GM10248 (cell line): ENCODE results near the gene CARS2.
A peak's percentile ranks its signal among the peaks of the same experiment; 100 is the strongest.

Source experiments
- CTCF ChIA-PET: fragments of 300-600 bp; sonication (Branson Sonifier 250); formaldehyde crosslinking; extraction: SDS; loops from one replicate; lab custom pipeline; 2021; ENCODE audit warnings: antibody characterized with exemption; lab: Yijun Ruan, JAX
- POLR2A ChIA-PET: fragments of 350-650 bp; sonication (Branson Sonifier 250); formaldehyde crosslinking; extraction: SDS; loops from one replicate; lab custom pipeline; 2020; ENCODE audit warnings: antibody characterized with exemption; lab: Yijun Ruan, JAX
- DNase-seq: peaks from one replicate; pipeline ENCODE4 v3.0.0; 2012; ENCODE audit errors: extremely low spot score
- CTCF ChIP-seq: IDR thresholded peaks from 2 replicates; pipeline ENCODE4 v1.5.1; 2012; ENCODE audit warnings: mild to moderate bottlenecking, low read depth; ENCODE audit errors: extremely low read depth, missing control alignments, control extremely low read depth

CARS2 gene

DNA sequence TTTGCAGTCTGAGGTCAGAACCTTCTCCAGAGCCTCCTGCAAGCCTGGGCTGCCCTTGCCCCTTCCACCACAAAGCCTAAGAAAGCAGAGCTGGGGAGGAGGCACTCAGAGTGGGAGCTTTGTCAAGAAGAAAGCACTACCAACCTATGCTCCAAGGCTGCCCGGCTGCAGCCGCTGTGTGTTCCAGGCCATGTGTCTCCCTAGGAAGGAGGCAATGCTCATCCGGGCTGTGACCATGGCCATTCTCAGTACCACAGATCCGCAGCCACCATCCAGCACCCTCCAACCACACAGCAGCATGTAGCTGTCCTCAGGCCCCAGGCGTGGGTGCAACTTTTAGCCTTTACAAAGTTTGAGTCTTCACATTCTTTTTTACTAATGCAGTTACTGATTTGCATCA, 22.0 kb downstream of the CARS2 start:
- DNase-seq = no peak
- TF ChIP-seq CTCF = no peak
- ChIA-PET POLR2A (interaction anchor here (0.6 kb wide), 1 partner anchor 63 kb away, joined by 4 read pairs; no protein-coding TSS in a partner anchor), CTCF (interaction anchor here (0.8 to 1.2 kb wide), 5 partner anchors 18 to 134 kb away, joined by 3 read pairs; no protein-coding TSS in a partner anchor)

DNA sequence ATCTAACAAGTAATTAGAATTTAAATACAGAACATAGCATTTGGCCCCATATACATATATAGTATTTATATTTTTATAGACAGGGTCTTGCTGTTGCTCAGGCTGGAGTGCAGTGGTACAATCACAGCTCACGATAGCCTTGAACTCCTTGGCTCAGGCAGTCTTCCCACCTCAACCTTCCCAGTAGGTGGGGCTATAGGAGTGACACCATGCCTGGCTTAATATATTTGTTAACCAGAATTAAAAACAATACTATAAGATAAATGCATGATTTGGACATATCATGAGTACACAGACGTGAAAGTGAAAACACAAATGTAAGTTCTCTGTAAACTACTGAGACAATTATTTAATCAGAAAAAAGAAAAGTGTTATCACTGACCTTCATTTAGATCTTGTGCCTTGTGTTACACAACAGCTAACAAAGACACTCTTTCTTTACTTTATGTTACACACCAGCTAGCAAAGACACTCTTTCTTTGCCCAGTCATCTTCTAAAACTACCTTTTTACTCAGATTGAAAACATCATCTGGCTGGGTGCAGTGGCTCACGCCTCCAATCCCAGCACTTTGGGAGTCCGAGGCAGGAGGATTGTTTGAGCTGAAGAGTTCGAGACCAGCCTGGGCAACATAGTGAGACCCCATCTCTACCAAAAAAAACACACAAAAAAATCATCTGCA, 22.6 kb downstream of the CARS2 start:
- DNase-seq = no peak
- POLR2A ChIA-PET = interaction anchor here (0.9 to 1.0 kb wide), 2 partner anchors 29 to 32 kb away, joined by 5 to 7 read pairs; no protein-coding TSS in a partner anchor
- CTCF ChIA-PET = interaction anchor here (0.8 to 1.2 kb wide), 5 partner anchors 18 to 188 kb away, joined by 3 read pairs; no protein-coding TSS in a partner anchor
- TF ChIP-seq CTCF = no peak

DNA sequence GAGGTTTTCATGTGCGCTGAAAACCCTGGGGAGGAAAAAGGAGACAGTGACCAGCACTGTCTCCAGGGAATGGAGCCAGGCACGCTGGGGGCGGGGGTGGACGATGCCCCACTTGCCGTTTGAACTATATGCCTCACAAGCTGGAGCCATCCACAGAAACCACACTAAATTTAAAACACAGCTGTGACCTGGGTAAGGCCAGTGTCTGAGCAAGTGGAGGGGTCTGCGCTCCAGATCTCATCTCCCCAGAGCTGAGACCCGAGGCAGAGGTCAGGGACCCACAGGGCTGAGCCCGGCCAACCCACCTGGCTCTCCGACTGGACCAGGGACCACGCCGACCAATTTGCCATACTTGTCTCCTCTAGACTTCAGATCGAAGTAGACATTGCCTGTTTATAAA, 23.2 kb downstream of the CARS2 start:
- ChIA-PET CTCF (interaction anchor here (0.9 to 3.6 kb wide), 3 partner anchors 13 to 187 kb away, joined by 3 to 10 read pairs (median 5); no protein-coding TSS in a partner anchor), POLR2A (interaction anchor here (0.9 to 1.0 kb wide), 2 partner anchors 30 to 32 kb away, joined by 5 to 7 read pairs; no protein-coding TSS in a partner anchor)
- DNase-seq = no peak
- TF ChIP-seq CTCF = no peak

DNA sequence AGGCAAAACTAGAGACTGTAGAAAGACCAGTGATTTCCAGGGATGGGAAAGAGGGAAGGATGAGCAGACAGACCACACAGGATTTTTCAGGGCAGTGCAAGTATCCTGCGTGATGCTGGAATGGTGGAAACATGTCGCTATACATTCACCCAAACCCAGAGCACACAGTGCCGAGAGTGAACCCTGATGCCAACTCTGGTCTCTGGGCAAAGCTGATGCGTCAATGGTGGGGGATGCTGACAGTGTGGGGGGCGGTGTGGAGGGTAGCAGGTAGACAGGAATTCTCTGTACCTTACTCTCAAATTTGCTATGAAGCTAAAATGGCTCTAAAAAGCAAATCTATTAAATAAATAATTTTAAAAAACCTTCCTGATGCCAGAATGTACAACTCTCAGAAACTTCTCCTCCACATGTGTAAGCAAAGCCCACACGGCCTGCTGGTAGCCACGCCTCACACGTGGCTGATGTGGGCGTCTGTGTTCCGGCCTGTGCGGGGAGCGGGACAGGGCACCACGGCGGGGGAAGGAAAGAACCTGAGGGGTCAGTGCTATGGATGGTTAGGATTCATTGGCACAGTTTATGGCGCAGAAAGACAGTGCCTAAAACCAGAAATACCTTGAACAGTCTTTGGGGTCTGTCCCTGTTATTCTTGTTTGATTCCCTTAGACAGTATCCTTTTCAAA, 23.9 kb downstream of the CARS2 start:
- no peak for TF ChIP-seq CTCF
- ChIA-PET CTCF (interaction anchor here (0.9 to 3.6 kb wide), 5 partner anchors 12 to 186 kb away, joined by 3 to 10 read pairs (median 3); no protein-coding TSS in a partner anchor), POLR2A (interaction anchor here (1.0 kb wide), 1 partner anchor 33 kb away, joined by 7 read pairs; no protein-coding TSS in a partner anchor)

DNA sequence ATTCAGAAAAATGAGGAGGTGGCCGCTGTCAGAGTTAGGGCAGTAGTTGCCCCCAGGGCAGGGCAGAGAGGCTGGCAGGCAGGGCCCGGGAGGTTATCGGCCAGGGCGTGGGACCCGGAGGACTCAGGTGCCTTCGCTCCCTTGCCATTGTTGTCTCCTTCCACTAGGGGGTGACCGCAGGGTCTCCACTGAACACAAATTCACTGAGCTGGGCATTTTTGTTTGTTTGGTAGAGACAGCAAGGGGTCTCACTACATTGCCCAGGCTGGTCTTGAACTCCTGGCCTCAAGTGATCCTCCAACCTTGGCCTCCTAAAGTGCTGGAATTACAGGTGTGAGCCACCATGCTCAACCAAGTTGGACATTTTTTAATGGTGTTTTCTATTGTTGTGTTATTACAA, 25.1 kb downstream of the CARS2 start:
- ChIA-PET POLR2A (no interaction called here), CTCF (interaction anchor here (1.3 to 3.6 kb wide), 4 partner anchors 11 to 36 kb away, joined by 3 to 10 read pairs (median 4); no protein-coding TSS in a partner anchor)
- peak; percentile 43 for TF ChIP-seq CTCF
- DNase-seq = peak; percentile 33

More for the DNA sequence above, 23.9 kb downstream of the CARS2 start:
- DNase-seq = no peak

DNA sequence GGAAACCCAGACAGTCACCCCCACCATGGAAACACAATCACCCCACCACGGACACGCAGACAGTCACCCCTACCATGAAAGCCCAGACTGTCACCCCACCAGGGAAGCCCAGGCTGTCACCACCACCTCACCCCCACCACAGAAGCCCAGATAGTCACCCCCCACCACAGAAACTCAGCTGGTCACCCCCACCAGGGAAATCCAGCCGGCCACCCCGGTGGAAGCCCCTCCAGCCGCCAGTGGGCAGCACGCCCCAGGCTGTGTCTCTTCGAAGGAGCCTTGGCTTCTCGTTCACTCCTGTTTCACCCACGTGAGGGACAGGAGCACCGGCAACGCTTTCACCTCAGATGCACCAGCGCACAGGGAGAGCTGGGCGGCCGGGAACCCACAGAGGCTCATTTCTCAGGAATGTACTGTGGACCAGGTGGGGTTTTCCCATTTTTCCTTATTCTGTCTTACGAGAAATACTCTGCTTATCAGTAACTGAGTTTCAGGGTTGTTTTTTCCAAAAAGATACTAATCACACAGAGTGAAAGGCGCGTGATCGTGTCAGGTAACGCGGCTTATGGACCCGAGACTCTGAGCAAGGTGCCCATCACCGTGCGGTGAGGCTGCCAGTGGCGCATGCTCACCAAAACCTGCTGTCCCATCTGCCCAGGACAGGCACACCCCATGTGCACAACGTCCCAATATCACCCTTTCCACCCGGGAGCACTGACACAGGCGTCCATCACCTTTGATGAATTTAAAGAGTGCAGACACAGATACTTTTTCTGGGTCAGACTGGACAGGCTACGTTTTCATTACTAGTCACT, 28.0 kb downstream of the CARS2 start:
- ChIA-PET POLR2A (interaction anchor here (2.1 kb wide), 1 partner anchor 37 kb away, joined by 13 read pairs; no protein-coding TSS in a partner anchor), CTCF (interaction anchor here (1.5 kb wide), 1 partner anchor 33 kb away, joined by 4 read pairs; no protein-coding TSS in a partner anchor)
- TF ChIP-seq CTCF = no peak
- DNase-seq = peak; percentile 26
